ENCODE data around the gene HDAC10. TPM values are rescaled to one million over a fixed set of nuclear protein-coding genes. Genes with fewer than 3 reads are reported as not detected.

Gene HDAC10
- total RNA-seq, 1 donor from 2014 or later, result 42.1 TPM

GRCh38 chr22:50225200-50225969, 25.7 kb downstream of the HDAC10 start:
- Mint-ChIP-seq H3K27ac (ENCODE audit: unreplicated experiment) (no peak overlapping the region), H3K4me1 (ENCODE audit: unreplicated experiment) (no peaks in the 10 kb centered on the region), H3K36me3 (ENCODE audit: low read depth, unreplicated experiment) (peaks cover 24% of the 10 kb centered on the region), H3K4me3 (ENCODE audit: unreplicated experiment) (no peak overlapping the region), H3K9me3 (ENCODE audit: unreplicated experiment) (no peaks in the 10 kb centered on the region), H3K27me3 (ENCODE audit: unreplicated experiment) (peaks cover 10% of the 10 kb centered on the region)
- no peak for DNase-seq (ENCODE audit: low spot score)
- no peak for TF ChIP-seq CTCF (IDR thresholded peaks at IDR 0.05; ENCODE audit: unreplicated experiment)

- H3K27me3 Mint-ChIP-seq (ENCODE audit: unreplicated experiment), result peaks cover 7% of the 10 kb centered on the region
- DNase-seq (ENCODE audit: low spot score), result no peak
- no peaks in the 10 kb centered on the region for H3K4me1 Mint-ChIP-seq (ENCODE audit: unreplicated experiment)
- H3K4me3 Mint-ChIP-seq (ENCODE audit: unreplicated experiment), result peak overlapping the region; percentile 49
- no peak for TF ChIP-seq CTCF (IDR thresholded peaks at IDR 0.05; ENCODE audit: unreplicated experiment)
- H3K9me3 Mint-ChIP-seq (ENCODE audit: unreplicated experiment), result no peaks in the 10 kb centered on the region
- peaks cover 18% of the 10 kb centered on the region for H3K36me3 Mint-ChIP-seq (ENCODE audit: low read depth, unreplicated experiment)
- no peak overlapping the region for H3K27ac Mint-ChIP-seq (ENCODE audit: unreplicated experiment)
These were observed 27.0 kb downstream of the HDAC10 start for GRCh38 chr22:50224071-50224470.

GRCh38 chr22:50222508-50222907, 28.6 kb downstream of the HDAC10 start:
- Mint-ChIP-seq H3K4me1 (ENCODE audit: unreplicated experiment) (no peaks in the 10 kb centered on the region), H3K9me3 (ENCODE audit: unreplicated experiment) (no peaks in the 10 kb centered on the region), H3K27ac (ENCODE audit: unreplicated experiment) (no peak overlapping the region), H3K4me3 (ENCODE audit: unreplicated experiment) (no peak overlapping the region), H3K27me3 (ENCODE audit: unreplicated experiment) (peaks cover 9% of the 10 kb centered on the region), H3K36me3 (ENCODE audit: low read depth, unreplicated experiment) (peaks cover 19% of the 10 kb centered on the region)
- DNase-seq (ENCODE audit: low spot score), result no peak
- no peak for TF ChIP-seq CTCF (IDR thresholded peaks at IDR 0.05; ENCODE audit: unreplicated experiment)

GRCh38 chr22:50221410-50222300, 29.4 kb downstream of the HDAC10 start:
- Mint-ChIP-seq H3K4me3 (ENCODE audit: unreplicated experiment) (no peak overlapping the region), H3K9me3 (ENCODE audit: unreplicated experiment) (no peaks in the 10 kb centered on the region), H3K27ac (ENCODE audit: unreplicated experiment) (no peak overlapping the region), H3K4me1 (ENCODE audit: unreplicated experiment) (no peaks in the 10 kb centered on the region), H3K36me3 (ENCODE audit: low read depth, unreplicated experiment) (peaks cover 18% of the 10 kb centered on the region), H3K27me3 (ENCODE audit: unreplicated experiment) (peaks cover 12% of the 10 kb centered on the region)
- no peak for DNase-seq (ENCODE audit: low spot score)
- TF ChIP-seq CTCF (IDR thresholded peaks at IDR 0.05; ENCODE audit: unreplicated experiment), result no peak

Measured in endothelial cell (in vitro differentiated cells).